GM18907 (cell line): ENCODE measurements around the gene NMRK2.
"Not testable (repeated sequence)": the region's sequence is repeated elsewhere in the genome, so short reads cannot be mapped to it uniquely, and the experiment has no call there.

Experiments
- ATAC-seq: cut with Tn5 transposase; IDR thresholded peaks from one replicate; pipeline ENCODE4 v1.9.1; 2021; ENCODE audit warnings: mild to moderate bottlenecking, moderate library complexity; ENCODE audit not compliant: unreplicated experiment

NMRK2 gene

DNA sequence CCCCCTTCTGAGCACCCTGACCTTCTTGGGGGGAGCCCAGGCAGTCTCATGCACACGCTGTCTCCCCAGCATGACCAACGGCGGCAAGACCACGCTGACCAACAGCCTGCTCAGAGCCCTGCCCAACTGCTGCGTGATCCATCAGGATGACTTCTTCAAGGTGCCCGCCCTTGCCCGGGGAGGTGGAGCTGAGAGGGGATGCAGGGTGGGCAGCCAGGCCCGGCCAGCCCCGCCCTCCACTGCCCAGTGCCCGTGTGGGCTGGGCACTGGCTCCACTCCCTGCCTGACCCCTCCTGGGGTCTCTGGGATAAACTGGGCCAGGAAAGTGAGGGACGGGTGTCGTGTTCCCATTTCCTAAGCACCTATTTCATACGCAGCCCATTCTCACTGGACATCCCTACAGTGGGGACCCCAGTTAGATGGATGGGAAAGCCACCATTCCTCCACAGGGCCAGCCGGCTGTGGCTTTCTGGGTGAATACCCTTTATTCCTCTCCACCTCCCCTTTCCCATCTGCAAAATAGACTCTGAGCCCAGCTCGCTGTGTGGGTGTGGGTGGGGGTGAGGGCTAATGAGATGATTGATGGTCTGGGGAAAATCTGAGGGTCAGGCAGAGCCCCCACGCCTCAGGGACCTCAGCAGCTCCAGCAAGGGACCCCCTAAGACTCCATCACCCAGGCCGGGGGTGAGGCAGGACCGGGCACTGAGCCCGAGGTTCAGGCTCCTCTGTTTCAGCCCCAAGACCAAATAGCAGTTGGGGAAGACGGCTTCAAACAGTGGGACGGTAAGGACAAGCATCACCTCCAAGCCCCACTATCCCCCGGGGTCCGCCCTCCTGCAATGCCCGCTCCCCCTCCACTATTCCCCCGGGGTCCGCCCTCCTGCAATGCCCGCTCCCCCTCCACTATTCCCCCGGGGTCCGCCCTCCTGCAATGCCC lies 3.9 kb downstream of the NMRK2 start:
- no peak for ATAC-seq

DNA sequence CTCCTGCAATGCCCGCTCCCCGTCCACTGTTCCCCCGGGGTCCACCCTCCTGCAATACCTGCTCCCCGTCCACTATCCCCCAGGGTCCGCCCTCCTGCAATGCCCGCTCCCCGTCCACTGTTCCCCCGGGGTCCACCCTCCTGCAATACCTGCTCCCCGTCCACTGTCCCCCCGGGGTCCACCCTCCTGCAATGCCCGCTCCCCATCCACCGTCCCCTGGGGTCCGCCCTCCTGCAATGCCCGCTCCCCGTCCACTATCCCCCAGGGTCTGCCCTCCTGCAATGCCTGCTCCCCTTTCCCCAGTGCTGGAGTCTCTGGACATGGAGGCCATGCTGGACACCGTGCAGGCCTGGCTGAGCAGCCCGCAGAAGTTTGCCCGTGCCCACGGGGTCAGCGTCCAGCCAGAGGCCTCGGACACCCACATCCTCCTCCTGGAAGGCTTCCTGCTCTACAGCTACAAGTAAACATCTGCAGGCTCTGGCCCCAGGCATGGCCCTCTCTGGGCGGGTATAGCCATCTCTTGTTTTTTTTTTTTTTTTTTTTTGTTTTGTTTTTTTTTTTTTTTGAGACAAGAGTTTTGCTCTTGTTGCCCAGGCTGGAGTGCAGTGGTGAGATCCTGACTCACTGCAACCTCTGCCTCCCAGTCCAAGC lies 5.6 kb downstream of the NMRK2 start:
- ATAC-seq = not testable (repeated sequence)

DNA sequence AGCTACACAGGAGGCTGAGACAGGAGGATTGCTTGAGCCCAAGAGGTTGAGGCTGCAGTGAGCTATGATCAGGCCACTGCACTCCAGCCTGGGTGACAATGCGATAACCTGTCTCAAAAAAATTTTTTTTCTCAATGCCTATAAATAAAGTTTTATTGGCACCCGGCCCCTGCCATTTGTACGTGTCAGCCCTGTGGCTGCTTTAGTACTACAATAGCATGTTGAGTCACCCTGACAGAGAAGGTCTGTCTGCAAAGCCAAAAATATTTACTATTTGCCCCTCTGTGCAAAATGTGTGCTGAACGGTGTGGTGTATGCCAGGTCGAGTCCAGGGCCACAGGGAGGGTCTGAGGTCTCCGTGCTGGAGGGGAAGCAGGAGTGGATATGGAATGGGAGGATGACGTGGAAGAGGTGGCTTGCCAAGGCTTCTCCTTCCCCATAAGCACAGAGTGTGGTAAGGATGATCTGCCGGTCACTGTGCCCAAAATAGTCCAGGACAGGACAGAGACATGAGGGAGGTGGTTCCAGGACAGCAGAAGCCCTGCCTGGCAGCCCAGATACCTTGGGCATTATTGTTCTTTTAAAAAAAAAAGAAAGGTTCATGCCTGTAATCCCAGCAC lies 10.0 kb downstream of the NMRK2 start:
- ATAC-seq = no peak

- ATAC-seq = no peak
These were observed 11.3 kb downstream of the NMRK2 start for GRCh38 chr19:3944018-3944721.

DNA sequence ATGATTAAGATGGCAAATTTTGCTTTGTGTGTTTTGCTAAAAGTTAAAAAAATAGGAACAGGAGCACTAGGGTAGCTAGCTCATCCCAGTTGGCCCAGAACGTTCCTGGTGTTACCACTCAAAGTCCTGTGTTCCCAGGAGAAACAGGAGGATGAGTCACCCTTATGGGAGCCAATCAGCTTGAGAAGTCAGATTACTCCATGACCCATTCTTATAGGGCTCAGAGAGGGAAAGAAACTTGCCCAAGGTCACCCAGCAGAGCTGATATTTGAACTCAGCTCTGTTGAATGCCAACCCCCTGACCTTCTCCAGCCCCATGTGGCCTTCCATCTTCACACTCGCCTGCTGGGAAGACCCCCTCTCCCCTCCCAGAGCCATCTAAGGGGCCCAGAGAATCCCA lies 13.0 kb downstream of the NMRK2 start:
- no peak for ATAC-seq

GRCh38 chr19:3947316-3947933 lies 14.6 kb downstream of the NMRK2 start:
- not testable (repeated sequence) for ATAC-seq

DNA sequence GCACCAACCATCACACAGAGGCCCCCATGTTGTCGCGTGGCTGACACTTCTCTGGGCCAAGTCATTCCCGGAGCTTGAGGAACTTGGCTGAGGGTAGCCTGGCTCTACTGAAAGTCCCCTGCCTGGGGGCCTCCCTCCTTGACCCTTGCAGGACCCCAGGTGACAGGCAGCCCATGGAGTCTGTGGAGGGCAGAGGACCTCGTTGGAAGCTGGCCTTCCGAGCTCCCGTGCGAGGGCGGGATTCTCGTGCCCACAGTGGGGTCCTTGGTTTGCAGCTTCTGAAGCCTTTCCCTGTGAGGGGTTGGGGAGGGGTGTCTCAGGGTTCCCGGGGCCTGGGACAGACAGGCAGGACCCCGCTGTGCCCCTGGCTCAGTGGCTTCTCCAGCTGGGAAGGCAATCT lies 16.4 kb downstream of the NMRK2 start:
- no peak for ATAC-seq

DNA sequence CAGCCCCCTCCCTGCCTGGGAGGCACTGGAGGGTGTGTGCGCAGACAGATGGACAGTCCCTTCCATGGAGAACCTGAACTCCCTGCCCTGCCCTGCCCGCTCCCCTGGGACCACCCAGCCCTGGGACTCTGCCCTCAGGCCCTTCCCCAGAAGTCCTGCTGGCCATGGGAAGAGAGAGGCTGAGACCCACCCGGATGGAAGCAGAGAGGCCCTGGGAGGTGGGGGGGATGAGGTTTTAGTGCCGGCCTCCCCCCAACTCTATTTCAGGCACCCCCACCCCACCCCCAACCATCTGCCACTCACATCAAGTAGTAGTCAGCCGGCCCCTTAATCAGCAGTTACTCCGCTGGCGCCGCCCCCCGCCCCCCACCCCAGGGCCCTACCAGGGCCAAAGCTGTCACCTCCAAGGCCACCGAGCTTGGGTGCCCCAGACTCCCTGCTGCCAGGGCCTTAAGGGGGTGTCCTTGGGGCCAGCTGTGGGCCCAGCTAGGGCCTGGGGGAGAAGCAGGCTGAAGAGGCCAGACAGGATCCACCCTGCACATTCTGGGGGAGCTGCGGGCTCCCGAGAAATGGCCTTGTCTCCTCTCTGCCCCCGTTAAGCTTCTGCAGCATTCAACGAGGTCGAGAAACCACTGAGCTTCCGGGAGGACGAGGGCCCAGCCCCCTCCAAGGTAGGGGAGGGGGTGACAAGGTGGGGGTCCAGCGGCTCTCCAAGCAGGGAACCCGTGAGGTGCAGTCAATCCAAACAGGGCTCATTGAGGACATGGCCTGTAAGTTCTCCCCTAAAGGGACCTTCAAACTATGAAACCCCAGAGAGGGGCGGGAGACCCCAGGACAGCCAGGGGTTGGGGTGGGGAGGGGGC lies 17.4 kb downstream of the NMRK2 start:
- no peak for ATAC-seq

- no peak for ATAC-seq
These were observed 18.3 kb downstream of the NMRK2 start for GRCh38 chr19:3950871-3951861.

DNA sequence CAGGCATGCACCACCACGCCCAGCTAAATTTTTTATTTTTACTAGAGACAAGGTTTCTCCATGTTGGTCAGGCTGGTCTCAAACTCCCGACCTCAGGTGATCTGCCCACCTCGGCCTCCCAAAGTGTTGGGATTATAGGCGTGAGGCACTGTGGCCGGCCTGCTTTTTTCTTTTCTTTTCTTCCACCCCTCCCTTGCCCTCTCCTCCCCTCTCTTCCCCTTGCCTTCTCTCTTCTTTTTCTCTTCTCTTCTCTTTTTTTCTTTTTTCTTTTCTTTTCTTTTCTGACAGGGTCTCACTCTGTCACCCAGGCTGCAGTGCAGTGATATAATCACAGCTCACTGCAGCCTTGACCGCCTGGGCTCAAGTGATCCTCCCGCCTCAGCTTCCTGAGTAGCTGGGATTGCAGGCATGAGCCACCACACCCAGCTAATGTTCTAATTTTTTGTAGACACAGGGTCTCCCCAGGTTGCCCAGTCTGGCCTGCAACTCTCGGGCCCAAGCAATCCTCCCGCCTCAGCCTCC lies 19.9 kb downstream of the NMRK2 start:
- not testable (repeated sequence) for ATAC-seq

DNA sequence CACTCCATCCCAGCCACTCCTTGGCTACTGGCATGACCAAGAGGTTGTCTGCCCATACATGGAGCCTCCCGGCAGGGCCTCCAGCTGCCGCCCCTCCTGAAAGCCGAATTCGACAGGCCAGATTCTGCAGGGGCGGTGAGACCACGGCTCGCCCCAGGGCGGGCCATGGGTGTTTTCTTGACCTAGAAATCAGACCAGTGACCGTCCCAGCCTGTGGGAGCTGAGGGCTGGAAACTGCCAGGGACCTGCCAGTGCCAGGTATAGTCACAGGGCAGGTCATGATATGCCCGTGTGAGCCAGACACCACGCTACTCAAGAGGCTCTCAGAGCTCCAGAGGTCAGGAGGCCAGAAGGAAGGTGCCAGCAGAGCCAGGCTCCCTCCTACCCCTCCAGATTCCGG lies 21.2 kb downstream of the NMRK2 start:
- ATAC-seq = no peak

GRCh38 chr19:3955276-3955675 lies 22.4 kb downstream of the NMRK2 start:
- not testable (repeated sequence) for ATAC-seq

DNA sequence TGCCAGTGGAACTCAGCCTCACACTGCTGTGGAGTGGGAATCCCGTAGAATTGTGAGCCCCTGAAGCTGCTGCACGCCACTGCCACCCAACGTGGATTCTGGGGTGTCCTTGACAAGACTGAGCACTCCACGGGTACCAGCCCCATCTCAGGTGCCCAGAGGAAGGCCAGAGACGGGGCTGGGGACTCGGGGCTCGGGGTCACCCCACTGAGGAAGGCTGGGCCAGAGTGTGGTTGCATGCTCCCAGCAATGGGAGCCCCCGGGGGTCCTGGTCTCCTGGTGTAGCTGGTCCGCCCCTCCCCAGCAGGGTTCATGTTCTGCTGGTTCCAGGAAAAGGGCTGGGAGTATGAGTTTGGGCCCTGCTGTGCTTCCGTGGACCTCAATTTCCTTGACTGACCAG lies 22.8 kb downstream of the NMRK2 start:
- no peak for ATAC-seq

- no peak for ATAC-seq
These were observed 26.2 kb downstream of the NMRK2 start for GRCh38 chr19:3958836-3959765.

DNA sequence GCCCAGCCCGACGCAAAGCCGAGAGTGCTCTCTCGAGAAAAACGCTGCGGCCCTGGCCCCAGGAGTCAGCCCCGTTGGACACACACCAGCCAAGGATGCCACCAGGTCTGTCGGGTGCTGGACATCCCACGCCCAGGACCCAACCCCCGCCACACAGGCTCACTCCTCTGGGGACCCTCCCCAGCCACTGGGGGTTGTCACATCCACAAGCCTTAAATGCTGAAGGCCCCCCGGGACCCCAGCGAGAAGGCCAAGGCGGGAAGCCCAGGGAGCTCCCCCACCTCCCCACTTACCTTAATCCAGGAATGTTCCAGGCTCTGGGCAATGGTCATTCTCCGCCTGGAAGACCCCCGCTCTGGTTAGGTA lies 26.9 kb downstream of the NMRK2 start:
- no peak for ATAC-seq

DNA sequence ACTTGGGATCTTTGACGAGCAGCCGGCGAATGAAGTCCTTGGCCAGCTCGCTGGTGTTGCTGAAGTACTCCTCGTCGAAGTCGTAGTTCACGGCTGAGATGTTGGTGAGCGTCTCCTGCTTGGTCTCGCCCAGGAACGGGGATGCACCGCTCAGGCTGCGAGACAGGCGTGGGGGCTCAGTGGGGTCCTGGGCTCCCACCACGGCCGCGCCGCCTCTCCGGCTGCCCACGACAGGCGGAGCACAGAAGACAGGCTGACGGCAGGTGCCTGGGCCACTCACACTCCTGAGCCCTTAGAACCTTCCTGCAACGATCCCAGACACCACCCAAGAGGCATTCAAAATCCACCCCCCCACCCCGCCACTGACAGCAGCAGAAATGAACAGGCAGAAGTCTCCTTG lies 28.1 kb downstream of the NMRK2 start:
- ATAC-seq = no peak
